Measurements from ENCODE around the gene FGR.

The FGR gene

GRCh38 chr1:27650539-27651175 lies 15.7 kb upstream of the FGR start:
- peak; percentile 68 for DNase-seq (ENCODE audit: low read depth)
- no peak for TF ChIP-seq CTCF (IDR thresholded peaks at IDR 0.05; ENCODE audit: insufficient read depth, low read depth, low read length, missing control alignments)
- no peak overlapping the region for H3K4me3 ChIP-seq (ENCODE audit: low read length)

DNA sequence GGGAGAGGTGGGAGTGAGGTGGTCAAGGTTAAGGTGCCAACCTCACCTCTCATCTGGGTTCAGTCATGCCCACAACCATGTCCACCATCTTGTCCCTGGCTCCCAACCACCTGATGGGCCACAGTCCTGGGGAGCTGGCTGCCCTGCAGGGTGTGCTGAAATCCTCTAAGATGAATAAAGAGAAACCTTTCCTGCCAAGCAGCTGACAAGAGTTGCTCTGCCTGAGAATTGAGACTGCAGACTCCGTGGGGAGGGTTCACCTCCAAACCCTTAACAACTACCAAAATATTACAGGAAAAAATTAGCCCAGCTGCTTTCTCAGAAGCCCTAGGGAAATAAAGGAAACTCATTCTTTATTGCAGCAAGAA lies 15.2 kb upstream of the FGR start:
- no peak for TF ChIP-seq CTCF (IDR thresholded peaks at IDR 0.05; ENCODE audit: insufficient read depth, low read depth, low read length, missing control alignments)
- DNase-seq (ENCODE audit: low read depth): no peak
- H3K4me3 ChIP-seq (ENCODE audit: low read length): no peak overlapping the region

GRCh38 chr1:27649306-27649635 lies 14.3 kb upstream of the FGR start:
- H3K4me3 ChIP-seq (ENCODE audit: low read length): no peak overlapping the region
- no peak for DNase-seq (ENCODE audit: low read depth)
- TF ChIP-seq CTCF (IDR thresholded peaks at IDR 0.05; ENCODE audit: insufficient read depth, low read depth, low read length, missing control alignments): no peak

DNA sequence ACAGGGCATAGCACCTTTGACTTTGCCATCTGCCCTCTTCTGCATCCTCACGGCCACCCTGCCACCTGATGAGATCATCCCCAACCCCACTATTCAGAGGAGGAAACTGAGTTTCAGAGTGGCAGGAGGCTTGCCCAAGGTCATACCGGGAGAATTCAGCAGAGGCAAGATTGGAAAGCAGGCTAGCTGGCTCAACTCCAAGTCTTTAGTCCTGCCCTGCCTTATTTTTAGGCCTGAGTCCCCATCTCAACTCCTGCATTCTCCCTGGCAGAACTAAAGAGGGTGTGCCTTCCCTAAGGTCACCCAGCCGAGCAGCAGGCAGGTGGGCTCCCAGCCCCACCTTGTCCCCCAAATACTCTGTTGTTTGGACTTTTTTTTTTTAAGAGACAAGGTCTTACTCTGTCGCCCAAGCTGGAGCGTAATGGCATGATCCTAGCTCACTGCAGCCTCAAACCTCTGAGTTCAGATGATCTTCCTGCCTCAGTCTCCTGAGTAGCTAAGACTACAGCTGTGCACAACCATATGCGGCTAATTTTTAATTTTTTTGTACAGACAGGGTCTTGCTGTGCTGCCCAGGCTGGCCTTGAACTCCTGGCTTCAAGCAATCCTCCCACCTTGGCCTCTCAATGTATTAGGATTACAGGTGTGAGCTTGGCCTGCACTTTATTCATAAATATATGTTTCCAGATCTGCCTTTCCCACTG lies 13.8 kb upstream of the FGR start:
- H3K4me3 ChIP-seq (ENCODE audit: low read length): no peak overlapping the region
- TF ChIP-seq CTCF (IDR thresholded peaks at IDR 0.05; ENCODE audit: insufficient read depth, low read depth, low read length, missing control alignments): no peak
- no peak for DNase-seq (ENCODE audit: low read depth)

- no peak for DNase-seq (ENCODE audit: low read depth)
- no peak for TF ChIP-seq CTCF (IDR thresholded peaks at IDR 0.05; ENCODE audit: insufficient read depth, low read depth, low read length, missing control alignments)
- H3K4me3 ChIP-seq (ENCODE audit: low read length): no peak overlapping the region
These were observed 12.3 kb upstream of the FGR start for GRCh38 chr1:27647328-27647727.

GRCh38 chr1:27646676-27647075 lies 11.7 kb upstream of the FGR start:
- TF ChIP-seq CTCF (IDR thresholded peaks at IDR 0.05; ENCODE audit: insufficient read depth, low read depth, low read length, missing control alignments): no peak
- peak; percentile 41 for DNase-seq (ENCODE audit: low read depth)
- no peak overlapping the region for H3K4me3 ChIP-seq (ENCODE audit: low read length)

GRCh38 chr1:27645071-27645415 lies 10.1 kb upstream of the FGR start:
- no peak overlapping the region for H3K4me3 ChIP-seq (ENCODE audit: low read length)
- no peak for DNase-seq (ENCODE audit: low read depth)
- TF ChIP-seq CTCF (IDR thresholded peaks at IDR 0.05; ENCODE audit: insufficient read depth, low read depth, low read length, missing control alignments): no peak

Data from epithelial cell of esophagus (primary cell).